Measurements from ENCODE around the gene RPSA. TPM values are rescaled to one million over a fixed set of nuclear protein-coding genes. Genes with fewer than 3 reads are reported as not detected.

RPSA gene
- total RNA-seq, 1 experiment from 2014 or later = 1,544 TPM

DNA sequence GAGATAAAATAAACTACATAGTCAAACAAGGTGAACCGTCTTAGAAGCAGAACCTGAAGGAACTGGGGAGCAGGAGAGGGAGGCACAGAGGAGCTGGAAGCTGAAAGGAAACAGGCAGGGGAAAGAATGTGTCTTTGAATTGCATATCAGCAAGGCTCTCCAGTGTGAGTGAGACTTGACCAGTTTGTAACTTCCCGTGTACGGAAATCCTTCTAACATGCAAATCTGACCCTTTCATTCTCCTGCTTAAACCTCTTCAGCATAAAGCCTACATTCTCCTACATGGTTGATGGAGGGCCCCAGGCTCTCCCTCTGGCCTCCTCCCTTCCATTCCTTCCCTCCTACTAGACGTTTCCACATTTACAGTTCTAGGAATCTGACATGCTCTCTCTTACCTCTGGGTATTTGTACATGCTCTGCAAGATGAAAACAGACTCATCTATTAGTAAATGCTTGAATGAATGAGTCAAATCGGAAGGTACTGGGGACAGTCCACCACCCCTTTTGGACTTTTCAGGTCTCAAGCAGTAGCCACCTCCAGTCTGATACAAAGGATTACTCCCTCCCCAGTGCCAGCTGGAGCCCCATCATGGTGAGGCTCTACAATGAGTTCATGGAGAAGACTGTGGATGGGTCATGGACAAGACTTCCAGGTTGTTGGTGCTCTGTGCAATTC is 29.4 kb upstream of the RPSA start:
- ChIA-PET POLR2A (ENCODE audit: unreplicated experiment) (no interaction called here), CTCF (interaction anchor here (0.8 kb wide), 1 partner anchor 89 kb away, joined by 4 read pairs; no protein-coding TSS in a partner anchor)
- Histone ChIP-seq H3K4me2 (no peak overlapping the region), H3K36me3 (ENCODE audit: low read depth) (no peaks in the 10 kb centered on the region), H2AFZ (no peak overlapping the region), H3K4me3 (no peak overlapping the region), H3F3A (ENCODE audit: insufficient read depth, low read depth) (no peaks in the 10 kb centered on the region), H3K27me3 (ENCODE audit: insufficient read depth, low read depth) (peaks cover 12% of the 10 kb centered on the region; the same call in 1 of the 2 replicates), H3K9me3 (ENCODE audit: insufficient read depth, low read depth) (no peaks in the 10 kb centered on the region), H3K27ac (no peak overlapping the region), H4K20me1 (ENCODE audit: insufficient read depth) (no peaks in the 10 kb centered on the region), H3K4me1 (replicated peaks; ENCODE audit: insufficient read depth) (no peaks in the 10 kb centered on the region), H3K9me2 (ENCODE audit: insufficient read depth) (no peaks in the 10 kb centered on the region), H3K79me2 (ENCODE audit: low read depth) (no peaks in the 10 kb centered on the region)
- BruUV-seq (replicated peaks) = no TSS peak
- intact Hi-C loops (cut with micrococcal nuclease; ENCODE audit: unreplicated experiment) = loop anchor here (5.0 kb wide), 1 partner anchor 185 kb away; the partner anchor contains the start of gene XIRP1
- no peak for TF ChIP-seq EZH2 (IDR thresholded peaks at IDR 0.05; ENCODE audit: low read depth)
- TF ChIP-seq, protein P1, sequence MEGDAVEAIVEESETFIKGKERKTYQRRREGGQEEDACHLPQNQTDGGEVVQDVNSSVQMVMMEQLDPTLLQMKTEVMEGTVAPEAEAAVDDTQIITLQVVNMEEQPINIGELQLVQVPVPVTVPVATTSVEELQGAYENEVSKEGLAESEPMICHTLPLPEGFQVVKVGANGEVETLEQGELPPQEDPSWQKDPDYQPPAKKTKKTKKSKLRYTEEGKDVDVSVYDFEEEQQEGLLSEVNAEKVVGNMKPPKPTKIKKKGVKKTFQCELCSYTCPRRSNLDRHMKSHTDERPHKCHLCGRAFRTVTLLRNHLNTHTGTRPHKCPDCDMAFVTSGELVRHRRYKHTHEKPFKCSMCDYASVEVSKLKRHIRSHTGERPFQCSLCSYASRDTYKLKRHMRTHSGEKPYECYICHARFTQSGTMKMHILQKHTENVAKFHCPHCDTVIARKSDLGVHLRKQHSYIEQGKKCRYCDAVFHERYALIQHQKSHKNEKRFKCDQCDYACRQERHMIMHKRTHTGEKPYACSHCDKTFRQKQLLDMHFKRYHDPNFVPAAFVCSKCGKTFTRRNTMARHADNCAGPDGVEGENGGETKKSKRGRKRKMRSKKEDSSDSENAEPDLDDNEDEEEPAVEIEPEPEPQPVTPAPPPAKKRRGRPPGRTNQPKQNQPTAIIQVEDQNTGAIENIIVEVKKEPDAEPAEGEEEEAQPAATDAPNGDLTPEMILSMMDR (conservative IDR thresholded peaks at IDR 0.05) = no peak
- DNase-seq = no peak

DNA sequence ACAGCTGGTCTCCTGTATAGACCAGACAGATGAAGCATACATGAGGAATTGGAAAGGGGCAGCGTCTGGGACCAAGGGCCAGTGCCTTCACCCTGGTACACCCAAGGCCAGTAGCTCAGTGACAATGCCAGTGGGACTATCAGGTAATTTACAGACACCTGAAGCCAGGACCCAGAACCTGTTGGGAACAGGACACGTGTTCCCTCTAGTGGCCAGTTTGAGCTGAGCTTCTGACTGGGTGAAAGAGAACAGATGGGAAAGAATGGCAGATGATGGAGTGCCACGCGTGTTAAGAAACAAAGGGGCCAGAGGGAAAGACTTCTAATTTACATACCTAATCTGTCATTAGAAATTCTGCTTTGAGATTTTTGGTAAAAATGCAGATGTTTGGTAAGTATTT is 28.4 kb upstream of the RPSA start:
- no peak overlapping the region for H3K4me2 ChIP-seq
- H4K20me1 ChIP-seq (ENCODE audit: insufficient read depth) = no peaks in the 10 kb centered on the region
- H3K9me3 ChIP-seq (ENCODE audit: insufficient read depth, low read depth) = no peaks in the 10 kb centered on the region
- no peak overlapping the region for H2AFZ ChIP-seq
- ChIA-PET POLR2A (ENCODE audit: unreplicated experiment) (no interaction called here), CTCF (interaction anchor here (0.8 to 1.0 kb wide), 2 partner anchors 39 to 90 kb away, joined by 3 to 4 read pairs; no protein-coding TSS in a partner anchor)
- no peak overlapping the region for H3K27ac ChIP-seq
- intact Hi-C loops (cut with micrococcal nuclease; ENCODE audit: unreplicated experiment) = loop anchor here (5.0 kb wide), 1 partner anchor 186 kb away; the partner anchor contains the start of gene XIRP1
- H3K79me2 ChIP-seq (ENCODE audit: low read depth) = peaks cover 4% of the 10 kb centered on the region; the same call in 1 of the 2 replicates
- no peak for TF ChIP-seq EZH2 (IDR thresholded peaks at IDR 0.05; ENCODE audit: low read depth)
- TF ChIP-seq, protein P1 (conservative IDR thresholded peaks at IDR 0.05) = peak; percentile 71
- H3K27me3 ChIP-seq (ENCODE audit: insufficient read depth, low read depth) = peaks cover 10% of the 10 kb centered on the region; the same call in 1 of the 2 replicates
- H3F3A ChIP-seq (ENCODE audit: insufficient read depth, low read depth) = no peaks in the 10 kb centered on the region
- peaks cover 8% of the 10 kb centered on the region; the same call in 1 of the 2 replicates for H3K4me1 ChIP-seq (replicated peaks; ENCODE audit: insufficient read depth)
- no peak overlapping the region for H3K4me3 ChIP-seq
- DNase-seq = peak in 1 of 2 experiments; percentile 34
- no TSS peak for BruUV-seq (replicated peaks)
- no peaks in the 10 kb centered on the region for H3K9me2 ChIP-seq (ENCODE audit: insufficient read depth)
- no peaks in the 10 kb centered on the region for H3K36me3 ChIP-seq (ENCODE audit: low read depth)

DNA sequence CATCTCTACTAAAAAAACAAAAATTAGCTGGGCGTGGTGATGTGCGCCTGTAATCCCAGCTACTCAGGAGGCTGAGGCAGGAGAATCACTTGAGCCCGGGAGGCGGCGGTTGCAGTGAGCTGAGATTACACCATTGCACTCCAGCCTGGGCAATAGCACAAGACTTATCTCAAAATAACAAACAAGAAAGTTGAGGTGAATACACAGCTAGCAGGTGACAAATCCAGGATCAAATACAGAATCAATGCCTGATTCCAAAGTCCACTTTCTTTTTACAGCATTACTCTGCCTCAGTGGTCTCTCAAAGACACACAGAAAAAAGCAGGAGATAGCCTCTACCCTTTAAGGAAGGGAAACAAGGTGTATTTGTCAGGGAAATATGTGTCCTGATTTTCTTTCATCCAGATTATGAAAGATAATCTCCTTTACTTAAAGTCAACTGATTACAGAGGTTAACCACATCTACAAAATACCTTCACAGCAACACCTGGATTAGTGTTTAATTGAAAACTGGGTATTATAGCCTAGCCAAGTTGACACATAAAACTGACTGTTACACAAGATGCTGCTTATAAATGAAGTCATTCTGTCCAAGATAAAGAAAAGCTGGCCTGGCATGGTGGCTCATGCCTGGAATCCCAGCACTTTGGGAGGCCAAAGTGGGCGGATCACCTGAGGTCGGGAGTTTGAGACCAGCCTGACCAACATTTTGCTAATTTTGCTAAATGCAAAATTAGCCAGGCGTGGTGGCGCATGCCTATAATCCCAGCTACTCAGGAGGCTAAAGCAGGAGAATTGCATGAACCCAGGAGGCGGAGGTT is 27.4 kb upstream of the RPSA start:
- no peaks in the 10 kb centered on the region for H3K9me2 ChIP-seq (ENCODE audit: insufficient read depth)
- no peak for TF ChIP-seq EZH2 (IDR thresholded peaks at IDR 0.05; ENCODE audit: low read depth)
- TF ChIP-seq, protein P1 (conservative IDR thresholded peaks at IDR 0.05) = no peak
- H3K79me2 ChIP-seq (ENCODE audit: low read depth) = peaks cover 10% of the 10 kb centered on the region; the same call in 1 of the 2 replicates
- no peak overlapping the region for H3K27ac ChIP-seq
- no TSS peak for BruUV-seq (replicated peaks)
- no peaks in the 10 kb centered on the region for H4K20me1 ChIP-seq (ENCODE audit: insufficient read depth)
- no peak overlapping the region for H2AFZ ChIP-seq
- peaks cover 8% of the 10 kb centered on the region; the same call in 1 of the 2 replicates for H3K4me1 ChIP-seq (replicated peaks; ENCODE audit: insufficient read depth)
- H3K4me3 ChIP-seq = no peak overlapping the region
- H3F3A ChIP-seq (ENCODE audit: insufficient read depth, low read depth) = no peaks in the 10 kb centered on the region; the same call in 1 of the 2 replicates
- no peaks in the 10 kb centered on the region for H3K36me3 ChIP-seq (ENCODE audit: low read depth)
- DNase-seq = no peak
- POLR2A ChIA-PET (ENCODE audit: unreplicated experiment) = no interaction called here
- intact Hi-C loops (cut with micrococcal nuclease; ENCODE audit: unreplicated experiment) = loop anchor here (5.0 kb wide), 1 partner anchor 187 kb away; the partner anchor contains the start of gene XIRP1
- H3K4me2 ChIP-seq = no peak overlapping the region
- H3K9me3 ChIP-seq (ENCODE audit: insufficient read depth, low read depth) = no peaks in the 10 kb centered on the region
- CTCF ChIA-PET = no interaction called here
- H3K27me3 ChIP-seq (ENCODE audit: insufficient read depth, low read depth) = no peaks in the 10 kb centered on the region
